DND-41 (cell line): ENCODE measurements around the gene CASP9.

Source experiments
- CTCF ChIP-seq: IDR thresholded peaks from 2 replicates; pipeline ENCODE4 v1.5.1; 2012; ENCODE audit warnings: borderline replicate concordance, low read length, moderate library complexity, mild to moderate bottlenecking; ENCODE audit not compliant: poor library complexity, severe bottlenecking; ENCODE audit errors: extremely low read depth
- EZH2 ChIP-seq: IDR thresholded peaks from 3 replicates; pipeline ENCODE4 v1.6.1; 2012; ENCODE audit warnings: borderline replicate concordance, low read depth, mild to moderate bottlenecking, moderate library complexity, low read length, inconsistent platforms; ENCODE audit not compliant: severe bottlenecking

- TF ChIP-seq CTCF: no peak
- TF ChIP-seq EZH2: no peak
Observed at GRCh38 chr1:15526021-15526489, 2.0 kb upstream of the CASP9 start.
